ENCODE measurements around the gene AIFM2. TPM values are rescaled to one million over a fixed set of nuclear protein-coding genes. Genes with fewer than 3 reads are reported as not detected.
"Not testable (repeated sequence)": the region's sequence is repeated elsewhere in the genome, so short reads cannot be mapped to it uniquely, and the experiment has no call there.

Gene AIFM2
- total RNA-seq, 1 donor from 2014 or later: 0.85 TPM

GRCh38 chr10:70121281-70121949 is 11.2 kb downstream of the AIFM2 start:
- DNase-seq: no peak

DNA sequence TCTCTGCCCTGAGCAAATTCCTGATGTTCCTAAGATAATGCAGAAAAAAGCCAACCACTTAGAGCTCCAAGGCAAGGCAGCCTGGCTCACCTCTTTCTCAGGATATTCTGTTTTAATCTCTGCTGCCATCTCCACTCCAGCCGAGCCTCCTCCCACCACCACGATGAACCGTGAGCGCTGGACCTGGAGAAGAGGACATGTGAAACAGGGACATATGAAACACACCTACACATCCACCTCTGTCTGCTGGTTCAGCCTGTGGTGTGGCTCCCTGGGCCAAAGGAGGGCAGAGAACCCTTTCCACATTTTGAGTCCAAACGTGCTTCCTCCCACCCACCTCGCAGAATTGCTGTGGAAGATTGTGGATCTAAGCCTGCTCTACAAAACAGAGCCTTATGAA is 12.2 kb downstream of the AIFM2 start:
- DNase-seq: no peak

DNA sequence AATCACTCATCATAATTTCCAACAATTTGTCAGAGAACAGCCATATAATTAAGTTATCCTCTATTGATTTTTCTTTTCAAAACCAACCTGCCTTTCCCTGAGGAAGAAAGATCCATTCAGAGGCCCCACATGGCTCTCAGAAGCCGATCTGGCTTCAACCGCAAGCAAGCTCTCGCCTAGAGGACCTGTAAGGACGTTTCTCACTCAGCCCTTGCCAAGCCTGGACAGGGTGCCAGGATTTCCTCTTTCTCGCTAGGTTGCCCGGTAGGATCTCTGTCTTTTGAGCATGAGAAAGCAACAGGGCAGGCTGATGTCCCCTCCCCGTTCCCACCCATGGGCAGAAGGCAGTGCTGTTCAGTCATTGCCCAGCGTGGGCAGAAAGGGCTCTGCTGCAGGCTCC is 13.0 kb downstream of the AIFM2 start:
- DNase-seq: no peak

DNA sequence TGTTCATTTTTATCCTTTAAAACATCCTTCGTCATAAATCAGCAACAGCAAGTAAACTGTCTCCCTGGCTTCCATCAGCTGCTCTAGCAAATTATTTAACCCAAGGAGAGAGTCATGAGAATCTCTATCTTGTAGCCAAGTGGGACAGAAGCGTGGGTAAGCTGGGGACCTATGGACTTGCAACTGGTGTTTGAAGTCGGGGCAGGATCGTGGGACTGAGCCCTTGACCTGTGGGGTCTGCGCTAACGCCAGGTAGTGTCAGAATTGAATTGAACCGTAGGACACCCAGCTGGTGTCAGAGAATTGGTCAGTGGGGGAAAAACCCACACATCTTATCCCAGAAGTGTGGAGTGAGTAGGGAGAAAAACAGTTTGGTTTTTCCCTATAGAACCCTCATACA is 13.4 kb downstream of the AIFM2 start:
- no peak for DNase-seq

GRCh38 chr10:70118196-70118595 is 14.4 kb downstream of the AIFM2 start:
- no peak for DNase-seq

DNA sequence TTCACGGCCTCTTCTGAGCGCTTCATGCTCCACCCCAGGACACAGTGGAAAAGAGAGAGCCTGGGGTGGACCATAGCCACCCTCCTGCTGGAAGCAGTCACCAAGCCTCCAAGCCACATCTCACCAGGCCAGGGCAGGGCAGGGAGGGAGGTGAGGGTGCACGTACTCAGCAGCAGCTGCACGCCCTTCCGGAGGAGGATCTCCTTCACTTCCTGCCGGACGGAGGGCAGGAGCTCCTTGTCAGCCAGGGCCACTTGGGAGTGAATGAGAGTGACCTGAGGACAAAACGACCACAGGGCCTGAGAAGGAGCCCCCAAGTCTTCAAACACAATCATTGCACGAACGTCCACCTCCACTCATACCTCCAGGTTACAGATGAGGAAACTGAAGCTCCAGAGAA is 15.0 kb downstream of the AIFM2 start:
- DNase-seq: no peak

DNA sequence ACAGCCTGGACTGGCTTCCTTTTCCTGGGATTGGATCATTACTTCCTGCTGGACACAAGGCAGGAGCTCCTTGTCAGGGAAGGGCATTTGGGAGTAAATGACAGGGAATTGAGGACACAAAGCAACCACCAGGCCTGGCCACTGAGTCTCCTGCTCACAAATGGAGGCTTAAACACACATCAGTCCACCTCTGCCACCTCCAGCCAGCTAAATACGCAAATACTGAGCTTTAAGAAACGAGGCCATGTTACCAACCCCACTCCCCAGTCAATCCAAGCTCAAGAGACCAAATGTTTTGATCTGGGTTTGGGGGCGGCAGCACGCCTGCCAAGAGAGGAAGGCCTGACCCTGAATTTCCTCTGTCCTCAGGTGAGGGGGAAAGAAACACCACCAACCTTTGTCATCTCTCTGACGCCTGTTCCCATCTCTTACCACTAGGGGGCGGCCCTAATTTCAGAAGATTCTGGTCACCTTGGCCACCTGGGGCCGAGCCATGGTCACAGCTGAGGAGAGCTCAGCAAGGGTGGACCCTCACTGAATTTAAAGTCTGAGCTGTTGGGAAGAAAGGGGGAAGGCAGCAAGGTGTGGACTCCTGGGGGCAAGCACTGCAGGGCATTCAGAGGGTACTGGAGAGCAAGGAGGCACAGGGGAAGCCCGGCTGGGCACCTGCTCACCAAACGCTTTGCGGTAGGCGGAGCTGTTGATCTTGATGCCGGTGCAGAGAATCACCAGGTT is 16.5 kb downstream of the AIFM2 start:
- DNase-seq: peak; percentile 64

- no peak for DNase-seq
Observed at GRCh38 chr10:70114902-70115301, 17.7 kb downstream of the AIFM2 start.

DNA sequence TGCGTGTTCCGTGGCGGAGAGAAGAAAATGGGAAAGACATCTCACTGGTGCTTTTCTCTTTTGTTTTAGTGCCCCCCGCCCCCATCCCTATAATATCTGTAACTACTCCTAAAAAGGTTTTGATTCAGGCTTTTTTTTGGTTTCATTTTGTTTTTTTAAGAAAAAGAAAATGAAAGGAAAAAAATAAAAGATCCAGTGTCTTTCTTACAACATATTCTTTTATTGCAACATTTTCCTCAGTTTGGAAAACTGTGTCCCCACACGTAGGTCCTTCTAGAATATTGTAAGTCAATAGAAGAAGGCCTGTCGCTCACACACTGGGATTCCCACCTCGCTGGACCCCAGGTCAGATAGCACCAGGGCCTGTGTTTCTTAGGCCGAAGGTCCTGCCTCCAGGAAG is 20.6 kb downstream of the AIFM2 start:
- DNase-seq: no peak

DNA sequence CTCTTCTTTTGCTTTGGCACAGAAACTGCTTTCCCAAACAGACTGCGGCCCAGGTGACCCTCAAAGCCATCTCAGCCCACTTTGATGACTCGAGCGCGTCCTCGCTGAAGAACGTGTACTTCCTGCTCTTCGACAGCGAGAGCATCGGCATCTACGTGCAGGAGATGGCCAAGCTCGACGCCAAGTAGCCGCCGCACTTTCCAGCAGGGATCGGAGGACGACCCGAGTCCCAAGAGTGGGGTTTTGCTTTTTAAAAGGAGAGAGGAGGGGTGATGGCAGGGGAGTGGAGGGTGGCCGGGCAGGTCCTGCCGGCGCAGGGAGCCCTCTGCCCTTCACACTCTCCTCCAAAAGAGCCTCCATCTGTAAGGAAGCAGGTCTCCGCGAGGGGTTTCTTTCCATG is 21.1 kb downstream of the AIFM2 start:
- no peak for DNase-seq

DNA sequence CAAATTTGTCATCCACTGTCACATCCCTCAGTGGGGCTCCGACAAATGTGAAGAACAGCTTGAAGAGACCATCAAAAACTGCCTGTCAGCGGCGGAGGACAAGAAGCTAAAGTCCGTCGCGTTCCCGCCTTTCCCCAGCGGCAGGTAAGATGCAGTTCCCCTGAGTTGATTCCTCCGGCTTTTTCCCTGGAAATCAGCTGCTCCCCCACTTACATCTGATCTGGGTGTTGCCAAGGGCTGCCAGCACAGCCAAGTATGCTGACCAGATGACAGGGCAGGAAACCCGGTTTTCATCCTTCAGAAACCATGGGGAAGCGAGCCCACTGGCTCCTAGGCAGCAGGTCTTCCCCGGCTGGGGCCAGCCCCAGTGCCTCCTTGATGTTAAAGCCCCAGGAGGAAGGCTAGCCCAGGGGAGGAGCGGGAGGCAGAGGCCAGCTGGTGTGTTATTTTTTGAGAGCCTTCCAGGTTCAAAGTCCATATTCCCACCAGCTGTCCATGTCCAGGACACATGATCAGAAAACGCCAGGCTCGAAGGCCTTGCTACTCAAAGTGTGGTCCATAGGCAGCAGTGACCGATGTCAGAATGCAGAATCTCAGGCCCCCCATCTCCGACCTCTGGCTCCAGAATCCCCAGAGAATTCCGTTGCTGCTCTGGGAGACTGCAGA is 23.4 kb downstream of the AIFM2 start:
- no peak for DNase-seq

GRCh38 chr10:70106958-70107791 is 25.4 kb downstream of the AIFM2 start:
- peak; percentile 45 for DNase-seq

GRCh38 chr10:70101668-70102067 is 31.0 kb downstream of the AIFM2 start:
- DNase-seq: no peak

- not testable (repeated sequence) for DNase-seq
Observed at GRCh38 chr10:70101068-70101562, 31.5 kb downstream of the AIFM2 start.

GRCh38 chr10:70098271-70098670 is 34.4 kb downstream of the AIFM2 start:
- no peak for DNase-seq

- DNase-seq: no peak
Observed at GRCh38 chr10:70097459-70097858, 35.2 kb downstream of the AIFM2 start.

DNA sequence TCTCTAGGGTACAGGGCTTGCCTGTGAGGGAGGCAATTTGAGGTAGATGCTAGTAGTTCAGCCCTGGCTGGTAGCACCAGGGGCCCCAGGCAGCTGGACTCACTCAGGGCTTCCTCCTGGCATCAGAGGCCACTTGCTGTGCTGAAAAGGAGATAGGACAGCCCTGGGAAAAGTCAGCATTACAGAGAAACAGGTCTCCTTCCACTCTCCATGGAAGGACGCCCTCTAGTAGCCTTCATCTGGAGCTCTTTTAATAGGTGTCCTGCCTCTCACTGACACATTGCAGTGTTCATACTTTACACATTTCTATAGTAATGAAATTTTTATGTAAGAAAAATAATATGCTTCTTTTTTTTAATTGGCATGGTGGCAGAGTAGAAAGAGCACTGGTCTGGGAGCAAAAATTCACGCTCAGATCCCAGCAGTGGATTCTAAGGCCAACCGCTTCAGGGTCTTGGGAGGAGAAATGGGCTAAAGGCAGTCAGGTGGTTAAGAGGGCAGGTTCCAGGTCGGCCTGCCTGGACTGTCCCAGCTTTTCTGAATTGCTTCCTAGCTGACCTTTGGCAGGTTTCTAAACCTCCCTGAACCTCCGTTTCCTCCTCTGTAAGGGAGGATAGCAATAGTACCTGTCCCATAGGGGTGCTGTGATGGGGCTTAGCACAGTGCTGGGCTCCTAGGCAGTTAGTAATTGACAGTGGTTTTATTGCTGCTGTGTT is 35.8 kb downstream of the AIFM2 start:
- no peak for DNase-seq

GRCh38 chr10:70096016-70096704 is 36.5 kb downstream of the AIFM2 start:
- DNase-seq: no peak

DNA sequence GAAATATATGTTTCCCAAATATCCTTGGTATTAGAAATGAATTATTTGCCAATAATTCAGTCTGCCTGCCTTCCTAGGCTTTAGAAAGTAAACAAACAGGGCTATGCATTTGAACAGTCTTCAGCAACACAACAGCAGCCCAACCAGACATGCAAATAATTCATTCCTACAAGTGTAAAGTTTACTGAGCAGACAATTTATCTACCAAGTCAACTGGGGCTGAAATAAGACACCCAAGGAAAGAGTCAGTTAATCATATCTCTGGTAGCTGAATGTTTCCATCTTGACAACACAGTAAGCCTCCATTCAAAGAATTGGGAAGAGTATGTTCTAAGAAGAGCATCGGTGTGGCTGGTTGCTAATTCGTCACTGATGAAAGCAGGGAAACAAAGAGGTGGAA is 38.4 kb downstream of the AIFM2 start:
- DNase-seq: no peak

DNA sequence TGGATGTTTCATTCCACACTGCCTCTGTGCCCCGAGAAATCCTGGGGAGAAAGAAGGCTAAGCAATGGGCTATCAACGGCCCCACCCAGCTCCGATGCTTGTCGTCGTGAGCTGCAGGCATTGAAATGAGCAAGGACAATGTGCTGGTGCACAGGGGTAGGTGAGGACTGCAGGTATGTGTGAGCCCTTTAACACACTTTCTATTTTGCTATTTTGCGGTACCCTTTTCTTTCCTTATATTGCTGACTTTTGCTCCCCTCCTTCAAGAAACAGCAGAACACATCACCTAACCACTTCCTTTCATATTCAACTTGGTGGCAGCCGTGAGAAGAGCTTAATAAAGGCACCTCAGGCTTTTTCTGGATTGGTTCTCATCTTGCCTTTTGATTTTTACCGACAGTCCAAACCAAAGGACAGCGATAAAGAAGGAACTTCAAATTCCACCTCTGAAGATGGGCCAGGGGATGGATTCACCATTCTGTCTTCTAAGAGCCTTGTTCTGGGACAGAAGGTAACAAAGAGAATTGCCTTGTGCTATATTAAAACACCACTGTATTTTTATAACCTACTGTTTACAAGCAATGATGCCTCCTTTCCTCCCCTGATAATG is 39.2 kb downstream of the AIFM2 start:
- DNase-seq: no peak

DNA sequence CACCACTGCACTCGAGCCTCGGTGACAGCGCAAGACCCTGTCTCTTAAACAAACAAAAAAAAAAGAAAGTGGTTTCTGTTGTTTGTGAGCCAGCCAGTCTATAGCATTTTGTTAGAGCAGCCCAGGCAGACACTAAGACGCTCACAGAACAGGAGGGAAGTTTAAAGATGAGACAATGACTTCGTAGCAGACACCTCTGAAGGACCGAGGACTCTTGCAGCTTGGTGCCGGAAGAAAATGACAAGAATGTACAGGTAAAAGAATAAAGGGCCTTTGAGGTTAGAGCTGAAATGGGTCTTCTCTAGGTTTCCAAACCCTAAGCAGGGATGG is 40.3 kb downstream of the AIFM2 start:
- no peak for DNase-seq

Data from dermis blood vessel endothelial cell (primary cell).